NK-92 (cell line): ENCODE measurements around the gene PIEZO1.

ENCODE experiments used
- DNase-seq: peaks from one replicate; lab custom pipeline; 2025; ENCODE audit not compliant: unreplicated experiment; lab: John Stamatoyannopoulos, UW

Gene PIEZO1

DNA sequence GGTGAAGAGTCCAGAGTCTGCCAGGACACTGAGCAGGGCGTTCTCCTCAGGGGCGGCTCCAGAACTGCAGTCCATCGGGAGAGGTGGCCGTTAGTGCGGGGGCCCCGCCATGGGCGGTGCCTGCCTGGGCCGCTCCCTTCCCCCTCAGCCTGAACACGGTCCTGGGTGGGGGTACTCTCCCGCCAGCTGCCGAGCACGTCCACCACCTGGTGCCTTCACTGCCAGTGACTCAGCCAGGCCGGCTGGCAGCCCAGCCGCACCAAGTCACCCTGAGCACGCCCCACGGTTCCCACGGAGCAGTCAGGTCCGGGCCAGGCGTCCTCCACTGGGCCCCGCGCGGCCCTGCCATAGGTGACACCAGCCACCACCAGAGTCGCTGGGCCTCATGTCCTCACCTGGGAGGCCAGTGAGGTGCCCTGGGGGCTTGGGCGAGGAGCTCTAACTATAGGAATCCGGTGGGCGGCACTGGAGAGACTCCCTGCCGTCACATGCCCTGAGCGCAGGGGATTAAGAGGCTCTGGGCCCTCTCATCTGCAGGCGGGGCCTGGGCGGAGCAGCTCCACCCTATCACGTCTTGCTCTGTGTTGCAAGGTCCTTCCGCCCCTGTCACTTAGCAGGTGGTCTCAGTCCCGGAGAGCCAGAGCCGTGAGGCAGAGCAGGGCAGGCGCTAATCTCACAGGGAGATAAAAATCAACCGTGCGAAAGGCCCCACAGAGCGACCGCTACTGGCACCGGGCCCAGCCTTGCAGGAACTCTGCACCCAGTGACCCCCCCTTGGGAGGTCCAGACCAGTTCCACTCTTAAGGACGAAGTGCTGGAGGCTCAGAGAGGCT, 14.3 kb downstream of the PIEZO1 start:
- DNase-seq = no peak

DNA sequence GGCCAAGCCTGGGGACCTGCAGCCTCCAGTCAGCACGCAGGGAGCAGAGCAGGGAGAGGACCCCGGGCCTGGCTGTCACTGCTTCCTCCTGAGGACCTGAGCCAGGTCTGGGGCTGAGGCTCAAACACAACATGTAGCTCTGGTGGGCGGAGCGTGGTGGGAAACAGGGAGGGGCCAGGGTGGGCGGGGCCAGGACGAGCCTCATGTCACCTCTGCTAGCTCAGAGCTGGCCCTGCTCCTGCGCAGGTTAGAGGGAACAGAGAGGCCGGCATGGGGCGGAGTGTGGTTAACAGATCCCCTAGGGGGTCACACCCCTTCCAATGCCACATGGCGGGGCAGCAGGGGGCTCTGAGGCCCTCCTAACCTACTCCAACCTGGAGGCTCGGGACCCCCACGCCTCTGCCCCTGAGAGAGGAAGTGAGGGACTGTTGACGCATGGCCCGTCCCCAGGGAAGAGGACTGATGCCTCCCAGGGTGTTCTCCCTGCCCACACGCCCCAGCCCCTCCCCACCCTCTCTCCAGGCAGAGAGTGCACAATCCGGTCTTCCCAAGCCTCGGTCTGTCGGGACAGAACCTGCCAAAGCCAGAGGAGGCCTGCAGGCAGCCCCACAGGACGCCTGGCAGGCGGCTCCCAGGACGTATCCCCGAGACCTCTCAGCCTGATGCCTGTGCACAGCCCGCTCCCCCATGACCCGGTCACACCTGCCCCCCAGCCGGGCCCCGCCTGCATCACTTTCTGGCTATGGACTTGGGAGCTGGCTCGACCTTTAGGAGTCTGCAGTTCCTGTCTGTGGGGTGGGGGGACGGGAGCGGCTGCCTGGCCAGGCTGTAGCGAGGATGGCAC, 15.2 kb downstream of the PIEZO1 start:
- DNase-seq = no peak

DNA sequence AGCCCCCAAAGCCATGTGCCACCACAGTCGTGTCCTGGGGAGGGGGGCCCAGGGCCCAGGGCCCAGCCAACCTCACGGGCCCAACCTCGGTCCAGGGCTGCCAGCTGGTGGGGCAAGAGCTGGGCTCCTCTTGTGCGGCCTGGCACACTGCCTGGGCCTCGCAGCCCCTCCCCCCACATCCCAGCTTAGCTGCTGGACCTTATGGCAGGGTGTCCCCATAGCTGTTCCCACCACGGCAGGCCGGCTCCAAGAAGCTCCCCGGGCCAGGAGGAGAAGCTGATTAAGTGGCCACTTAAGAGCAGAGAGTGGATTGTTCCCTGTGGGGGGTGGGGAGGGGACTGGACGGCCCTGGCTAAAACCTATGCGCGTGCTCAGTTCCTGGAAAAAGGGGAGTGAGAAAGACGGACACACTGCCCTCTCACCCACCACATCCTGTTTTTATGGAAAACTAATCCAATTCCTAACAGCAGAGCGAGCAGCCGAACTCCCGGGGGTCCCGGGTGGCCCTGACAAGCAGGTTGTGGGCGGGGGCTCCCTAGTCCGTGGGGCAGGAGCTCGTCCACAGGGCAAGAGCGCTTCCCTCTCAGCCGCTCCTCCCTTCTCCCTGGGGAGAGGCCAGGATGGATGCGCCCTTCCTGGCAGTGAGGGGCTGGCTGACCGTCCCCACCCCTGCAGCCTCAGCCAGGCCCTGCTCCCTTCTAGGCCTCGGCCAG, 16.8 kb downstream of the PIEZO1 start:
- no peak for DNase-seq

DNA sequence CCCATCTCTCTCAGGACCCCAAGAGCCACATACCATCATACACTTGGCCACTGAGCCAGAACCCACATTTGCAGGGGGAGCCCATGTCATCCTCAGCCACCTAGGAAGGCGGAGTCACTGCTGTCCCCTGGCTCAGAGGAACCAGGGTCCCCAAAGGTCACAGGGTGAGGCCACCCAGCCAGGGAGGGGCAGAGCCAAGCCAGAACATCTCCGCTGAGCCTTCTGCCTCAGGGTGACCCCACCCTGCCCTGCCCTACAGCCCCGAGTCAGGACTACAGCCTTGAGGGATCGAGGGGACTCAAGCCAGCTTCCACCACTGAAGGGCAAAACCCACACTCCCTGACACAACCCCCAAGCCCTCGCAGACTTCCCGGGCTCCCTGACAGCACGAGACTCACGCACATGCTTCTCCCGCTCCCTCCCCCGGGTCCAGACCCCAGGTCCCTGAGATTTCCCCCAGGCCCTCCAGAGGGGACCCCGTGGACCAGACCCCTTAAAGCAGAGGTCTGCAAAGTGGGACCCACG, 17.4 kb downstream of the PIEZO1 start:
- no peak for DNase-seq

DNA sequence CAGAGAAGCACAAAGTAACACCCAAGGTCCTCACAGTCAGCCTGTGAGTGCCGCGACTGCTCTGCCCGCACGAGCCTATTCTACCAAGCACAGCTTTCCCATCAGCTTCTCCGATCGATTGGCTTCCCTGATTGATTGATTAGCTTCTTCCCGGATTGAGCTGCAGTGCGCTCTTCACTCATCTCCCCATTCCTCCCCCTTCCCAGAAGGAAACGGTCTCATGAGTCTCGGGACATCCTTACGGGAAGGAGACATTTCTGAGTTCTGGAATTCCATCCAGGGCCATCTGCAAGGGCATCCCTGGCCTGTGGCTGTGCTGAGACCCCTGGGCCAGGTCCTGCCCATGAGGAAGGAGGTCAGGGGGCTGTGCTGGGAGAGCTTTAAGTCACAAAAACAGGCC, 18.0 kb downstream of the PIEZO1 start:
- DNase-seq = no peak

DNA sequence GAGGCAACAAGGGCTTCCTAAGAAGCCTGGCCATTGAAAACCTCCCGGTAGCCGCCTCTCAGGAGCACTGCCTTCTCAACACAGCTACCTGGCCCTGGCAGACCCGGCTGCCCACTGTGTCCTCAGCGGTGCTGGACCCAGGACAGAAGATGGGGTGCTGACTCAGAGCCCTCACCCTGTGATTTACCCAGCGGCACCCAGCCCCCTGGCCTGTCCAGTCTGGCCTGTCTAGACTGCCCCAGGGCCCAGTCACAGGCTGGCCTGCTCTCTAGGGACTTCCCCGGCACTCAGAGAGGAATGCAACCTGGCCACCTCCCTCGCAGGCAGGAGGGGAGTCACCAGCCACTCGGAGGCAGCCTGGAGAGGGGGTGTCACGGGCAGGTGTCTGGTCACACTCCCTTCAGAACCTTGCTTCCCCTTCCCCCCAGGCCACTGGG, 20.1 kb downstream of the PIEZO1 start:
- no peak for DNase-seq

DNA sequence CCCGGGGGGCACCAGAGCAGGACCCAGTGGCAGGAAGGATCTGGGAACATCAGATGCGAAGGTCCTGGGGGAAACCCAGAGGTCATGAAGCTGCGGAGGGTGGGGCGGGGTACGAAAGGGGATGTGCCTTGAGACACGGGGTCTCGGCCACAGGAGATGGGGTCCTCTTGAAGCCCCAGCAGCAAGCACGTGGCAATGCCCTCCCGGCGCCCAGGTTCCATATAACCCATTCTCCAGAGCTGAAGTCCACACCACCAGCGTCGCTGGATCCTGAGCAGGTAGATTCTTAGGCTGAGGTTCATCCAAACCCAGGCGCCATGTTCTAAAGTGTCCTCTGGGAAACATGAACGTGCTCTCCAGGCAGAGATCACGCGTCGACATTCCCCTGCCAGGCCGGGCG, 20.9 kb downstream of the PIEZO1 start:
- DNase-seq = no peak

DNA sequence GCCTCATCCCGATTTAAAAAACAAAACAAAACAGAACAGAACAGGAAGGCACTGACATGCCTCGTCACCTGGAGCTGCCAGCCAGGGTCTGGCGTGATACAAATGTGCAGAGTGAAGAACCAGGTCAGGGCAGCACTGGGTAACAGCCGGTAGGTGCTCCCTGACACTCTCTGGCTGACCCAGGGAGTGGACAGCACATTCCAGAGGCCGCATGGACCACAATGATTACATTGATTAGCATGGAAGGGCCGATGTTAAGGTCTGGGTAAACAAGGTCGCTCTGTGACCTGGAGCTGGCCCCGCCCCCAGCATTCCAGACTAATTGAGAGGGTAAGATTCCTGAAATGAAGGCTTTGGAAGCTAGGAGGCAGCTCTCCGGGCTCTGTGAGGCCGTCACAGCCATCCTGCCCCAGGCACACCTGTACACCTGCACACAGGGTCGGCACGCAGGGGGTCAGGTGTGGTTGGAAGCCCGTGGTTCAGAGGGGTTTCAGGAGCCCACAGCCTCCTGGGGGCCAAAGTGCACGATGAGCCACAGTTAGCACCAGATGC, 21.4 kb downstream of the PIEZO1 start:
- DNase-seq = no peak

DNA sequence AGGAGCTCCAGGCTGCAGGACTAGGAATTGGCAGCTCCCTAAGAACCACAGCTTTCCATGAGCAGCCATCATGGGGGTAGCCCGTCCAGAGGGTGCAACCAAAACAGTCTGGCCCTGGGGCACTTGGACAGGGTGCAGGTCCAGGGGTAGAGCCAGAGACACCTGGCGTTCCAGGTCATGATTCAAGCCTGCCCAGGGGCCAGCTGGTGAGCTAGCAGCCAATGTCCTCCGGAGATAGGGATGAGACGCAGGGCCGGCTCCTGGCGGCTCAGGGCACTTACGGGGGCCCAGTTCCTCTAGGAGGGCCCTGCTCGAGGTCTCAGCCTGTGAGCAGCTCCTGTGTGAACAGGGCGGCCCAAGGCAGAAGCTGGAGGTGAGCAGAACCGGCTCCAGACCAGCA, 22.1 kb downstream of the PIEZO1 start:
- DNase-seq = no peak

DNA sequence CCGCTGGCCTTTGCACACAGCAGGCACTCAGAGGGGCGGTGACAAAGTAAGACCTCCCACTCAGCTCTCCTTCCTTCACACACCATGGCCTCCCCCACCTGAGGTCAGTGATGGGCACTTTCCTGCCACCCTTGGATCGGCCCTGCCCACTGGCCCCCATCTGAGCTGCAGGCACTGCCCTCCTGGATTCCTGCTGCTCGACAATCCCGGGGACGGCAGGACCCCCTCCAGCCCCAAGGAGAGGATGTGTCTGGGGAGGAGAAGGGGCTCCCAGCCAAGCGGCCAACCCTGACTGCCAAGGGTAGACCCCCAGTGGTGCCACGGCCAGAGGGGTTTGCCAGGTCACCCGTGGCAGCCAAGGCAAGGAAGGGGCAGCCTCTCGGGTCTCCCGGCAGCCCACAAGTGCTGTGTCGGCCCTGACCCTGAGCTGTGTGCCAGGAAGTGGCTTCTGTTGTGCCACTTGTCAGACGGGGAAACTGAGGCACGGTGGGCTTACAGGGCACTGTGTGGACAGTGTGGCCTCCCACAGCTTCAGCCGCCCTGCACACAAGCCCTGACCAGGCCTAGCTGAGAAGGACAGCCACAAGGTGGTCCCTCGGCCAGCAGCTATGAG, 22.7 kb downstream of the PIEZO1 start:
- DNase-seq = no peak

DNA sequence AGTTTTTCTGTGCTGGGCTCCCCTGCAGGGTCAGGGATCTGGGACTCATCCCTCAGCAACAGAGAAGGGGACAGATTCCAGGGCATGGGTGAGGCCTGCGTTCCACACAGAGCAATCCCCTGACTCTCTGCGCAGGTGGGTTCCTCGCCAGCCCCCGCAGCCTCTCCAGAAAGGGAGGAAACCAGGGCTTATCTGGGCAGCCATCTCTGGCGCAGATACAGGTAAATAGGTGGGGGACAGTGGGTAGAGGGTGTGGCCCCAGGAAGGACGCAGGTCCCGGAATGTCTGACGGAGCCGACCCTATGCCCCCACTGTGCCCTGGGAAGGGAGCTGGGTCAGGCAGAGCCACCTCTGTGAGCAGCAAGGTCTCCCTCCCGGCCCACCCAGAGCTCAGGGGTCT, 23.2 kb downstream of the PIEZO1 start:
- DNase-seq = no peak

DNA sequence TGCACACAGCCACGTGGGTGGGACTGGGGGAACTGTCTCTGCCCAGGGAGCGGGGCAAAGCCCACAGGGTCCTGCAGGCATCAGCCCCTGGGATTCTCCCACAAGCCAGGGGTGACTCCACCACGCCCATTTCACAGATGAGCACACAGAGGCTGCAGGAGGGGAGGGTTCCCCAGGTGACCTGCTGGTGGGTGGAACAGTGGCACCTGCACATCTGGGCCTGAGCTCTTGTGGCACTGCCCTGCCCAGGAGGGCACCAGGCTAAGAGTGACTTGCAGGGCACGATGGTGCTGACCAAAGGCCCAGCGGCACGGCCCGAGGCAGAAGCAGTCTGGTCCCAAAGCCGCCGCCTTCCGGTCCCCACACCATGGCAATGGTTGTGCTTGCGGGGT, 23.9 kb downstream of the PIEZO1 start:
- DNase-seq = no peak

DNA sequence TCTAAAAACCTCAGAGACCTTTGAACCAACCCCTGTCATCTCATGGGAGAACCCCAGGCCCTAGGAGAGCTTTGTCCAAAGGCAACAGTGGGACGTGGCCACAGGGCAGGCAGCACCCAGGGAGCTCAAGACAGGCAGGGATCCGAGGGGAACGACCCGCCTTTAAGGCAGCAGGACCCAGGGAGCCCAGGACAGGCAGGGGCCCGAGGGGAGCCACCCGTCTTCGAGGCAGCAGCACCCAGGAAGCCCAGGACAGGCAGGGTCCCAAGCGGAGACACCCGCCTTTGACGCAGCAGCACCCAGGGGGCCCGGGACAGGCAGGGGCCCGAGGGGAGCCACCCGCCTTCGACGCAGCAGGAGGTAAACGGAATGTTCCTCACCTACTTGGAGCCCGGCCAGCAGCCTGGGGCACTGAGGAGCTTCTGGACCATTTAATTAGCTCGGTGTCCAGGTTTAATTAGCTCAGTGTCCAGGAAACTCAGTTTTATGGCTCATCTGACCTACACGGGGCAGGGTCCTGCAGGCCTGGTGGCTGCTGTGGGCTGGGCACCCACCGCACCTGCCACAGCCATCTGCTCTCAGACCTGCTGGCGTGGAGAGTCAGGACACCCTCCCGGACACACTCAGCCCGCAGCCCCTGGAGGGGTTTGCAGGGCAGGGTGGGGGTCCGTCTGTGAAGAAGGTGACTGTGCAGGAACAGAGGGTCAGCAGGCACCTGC, 24.4 kb downstream of the PIEZO1 start:
- DNase-seq = no peak

DNA sequence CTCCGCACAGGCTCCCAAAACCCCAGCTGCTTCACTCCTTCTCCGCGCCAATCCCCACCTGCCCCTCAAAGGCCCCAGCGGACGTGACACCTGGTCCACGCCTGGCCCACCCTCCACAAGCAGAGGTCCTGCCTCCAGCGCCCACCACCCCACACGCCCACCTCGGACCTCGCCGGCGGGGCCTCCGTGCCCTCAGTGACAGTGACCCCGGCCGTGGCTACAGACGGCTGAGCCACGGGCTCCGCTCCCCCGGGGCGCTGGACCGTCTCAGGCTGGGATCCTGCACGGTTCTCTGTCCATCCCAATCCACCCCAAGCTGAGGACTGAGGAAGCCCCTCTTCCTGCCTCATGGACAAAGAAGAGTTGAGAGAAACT, 25.1 kb downstream of the PIEZO1 start:
- no peak for DNase-seq

DNA sequence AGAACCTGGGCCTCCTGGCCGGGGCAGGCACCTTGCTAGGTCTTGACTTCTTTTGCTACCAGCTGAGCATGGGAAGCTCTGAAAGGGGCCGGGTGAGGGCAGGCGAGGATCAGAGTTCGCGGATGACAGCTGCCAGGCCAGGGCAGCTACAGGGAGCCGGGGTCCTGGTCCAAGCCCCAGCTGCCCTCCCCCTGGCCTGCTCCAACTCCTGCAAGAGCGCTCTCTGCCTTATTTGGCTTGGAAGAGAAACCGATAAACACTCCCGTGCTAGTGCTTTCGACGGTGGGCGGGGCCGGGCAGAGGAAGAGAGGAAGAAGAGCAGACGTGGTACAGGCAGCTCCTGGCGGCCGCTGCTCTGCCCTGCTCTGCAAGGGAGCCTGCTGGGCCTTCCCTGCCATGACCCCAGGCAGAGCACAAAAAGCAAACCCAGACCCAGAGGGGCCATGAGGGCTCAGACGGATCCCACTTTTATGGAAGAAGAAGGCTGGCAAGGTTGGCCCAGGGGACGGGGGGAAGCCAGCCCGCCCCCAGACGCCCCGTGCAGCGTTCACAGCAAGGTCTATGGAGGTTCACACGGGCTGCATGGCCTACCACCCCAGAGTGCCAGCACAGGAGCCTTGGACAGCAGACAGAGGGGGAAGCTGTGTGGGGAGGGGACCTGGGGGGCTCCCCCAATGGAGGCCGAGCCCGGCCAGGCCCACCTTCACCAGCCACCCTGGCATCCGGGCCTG, 25.6 kb downstream of the PIEZO1 start:
- DNase-seq = no peak

DNA sequence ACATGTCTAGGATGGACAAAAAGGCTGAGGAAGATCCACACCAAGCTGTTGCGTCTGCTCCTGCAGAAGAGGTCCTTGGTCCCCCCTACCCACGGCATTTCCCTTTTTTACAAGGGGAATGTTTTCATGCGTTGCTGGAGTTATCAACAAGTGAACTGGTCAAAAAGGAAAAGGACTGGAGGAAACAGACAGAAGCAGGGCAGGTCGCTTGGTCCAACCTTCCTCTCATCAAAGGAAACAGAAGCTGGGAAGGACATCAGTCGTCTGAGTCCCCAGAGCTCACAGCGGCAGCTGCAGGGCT, 26.1 kb downstream of the PIEZO1 start:
- no peak for DNase-seq

DNA sequence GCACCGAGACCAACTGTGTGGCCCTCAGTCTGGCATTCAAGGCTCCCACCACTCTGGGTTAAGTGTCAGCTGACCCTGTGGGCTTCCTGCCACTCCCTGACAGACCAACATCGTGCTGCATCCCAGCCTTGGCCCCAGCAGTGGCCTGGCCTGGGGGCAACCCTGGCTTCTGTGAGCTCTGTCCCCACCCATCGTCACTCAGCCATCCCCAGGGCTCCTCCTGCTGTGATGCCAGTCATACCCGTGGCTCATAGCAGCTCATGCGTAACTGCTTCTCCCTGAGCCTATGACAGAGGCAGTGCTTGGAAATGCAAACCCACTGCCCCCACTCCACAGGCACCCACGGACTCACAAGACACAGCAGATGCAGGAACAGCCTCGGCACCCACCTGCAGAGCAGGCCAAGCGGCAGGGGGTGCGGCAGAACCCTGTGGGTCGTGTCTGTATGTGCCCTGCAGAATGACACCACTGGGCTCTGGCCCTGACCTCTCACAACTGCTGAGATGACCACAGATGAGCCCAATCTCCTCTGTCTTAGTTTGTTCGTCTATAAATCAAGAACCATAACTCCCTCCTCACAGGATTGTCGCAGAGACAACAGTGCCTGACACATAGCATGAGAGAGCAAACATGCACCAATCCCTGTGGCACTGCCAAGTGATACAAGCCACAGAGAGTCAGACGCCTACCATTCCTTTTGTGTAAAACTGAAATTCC, 26.6 kb downstream of the PIEZO1 start:
- no peak for DNase-seq

DNA sequence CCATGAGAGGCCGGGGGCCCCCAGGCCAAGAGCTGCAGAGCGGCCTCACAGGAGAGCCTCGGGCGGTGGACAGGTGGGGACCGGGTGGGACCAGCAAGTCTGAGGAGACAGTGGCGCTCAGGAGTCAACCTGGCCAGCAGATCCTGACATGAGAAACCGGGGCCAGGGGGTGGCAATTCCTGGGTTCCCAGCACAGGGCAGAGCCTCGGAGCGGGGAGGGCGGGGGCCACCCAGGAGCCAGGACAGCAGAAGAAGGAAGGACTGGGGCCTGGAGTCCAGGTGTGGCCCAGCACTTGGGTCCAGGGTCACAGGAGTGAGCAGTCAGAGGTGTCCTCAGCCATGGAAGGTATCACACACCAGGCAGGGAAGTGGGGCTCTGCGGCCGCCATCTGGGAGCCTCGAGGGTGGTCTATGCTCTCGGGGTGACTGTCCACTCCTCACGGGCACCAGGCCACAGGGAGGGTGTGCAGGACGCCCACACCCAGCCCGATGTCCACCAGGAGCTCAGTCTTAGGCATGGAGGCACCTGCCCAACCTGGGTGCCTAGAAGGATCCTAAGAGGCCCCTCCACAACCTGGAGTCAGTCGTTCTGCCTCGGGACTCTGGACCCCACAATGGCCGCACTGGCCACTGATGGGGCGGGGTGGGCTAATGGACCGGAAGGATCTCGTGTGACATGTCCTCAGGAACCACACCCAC, 29.1 kb downstream of the PIEZO1 start:
- DNase-seq = no peak
